ENCODE measurements around the gene AHRR. TPM values are rescaled to one million over a fixed set of nuclear protein-coding genes. Genes with fewer than 3 reads are reported as not detected.

The AHRR gene
- total RNA-seq, 1 donor from 2014 or later: 1.4 TPM

- no peak for DNase-seq
These were observed 26.3 kb downstream of the AHRR start for GRCh38 chr5:347712-348284.

GRCh38 chr5:348726-349125, 27.2 kb downstream of the AHRR start:
- DNase-seq: no peak

GRCh38 chr5:350355-350754, 28.8 kb downstream of the AHRR start:
- no peak for DNase-seq

GRCh38 chr5:351084-351920, 29.8 kb downstream of the AHRR start:
- DNase-seq: no peak

- DNase-seq: no peak
These were observed 30.4 kb downstream of the AHRR start for GRCh38 chr5:351921-352245.

GRCh38 chr5:352639-353611, 31.4 kb downstream of the AHRR start:
- no peak for DNase-seq

GRCh38 chr5:353612-354580, 32.4 kb downstream of the AHRR start:
- DNase-seq: no peak

GRCh38 chr5:354581-355378, 33.3 kb downstream of the AHRR start:
- no peak for DNase-seq

GRCh38 chr5:355379-355935, 33.9 kb downstream of the AHRR start:
- DNase-seq: no peak

GRCh38 chr5:355958-356357, 34.4 kb downstream of the AHRR start:
- no peak for DNase-seq

- no peak for DNase-seq
These were observed 37.9 kb downstream of the AHRR start for GRCh38 chr5:359301-359897.

- no peak for DNase-seq
These were observed 38.9 kb downstream of the AHRR start for GRCh38 chr5:360257-361027.

- DNase-seq: no peak
These were observed 40.7 kb downstream of the AHRR start for GRCh38 chr5:362189-362588.

- DNase-seq: no peak
These were observed 41.7 kb downstream of the AHRR start for GRCh38 chr5:362978-363765.

- DNase-seq: no peak
These were observed 43.0 kb downstream of the AHRR start for GRCh38 chr5:364497-364896.

- DNase-seq: no peak
These were observed 45.2 kb downstream of the AHRR start for GRCh38 chr5:366541-367357.

GRCh38 chr5:367358-368130, 46.0 kb downstream of the AHRR start:
- no peak for DNase-seq

Measured in occipital lobe (tissue), 2 donors.